Stimulated activated CD4-positive, alpha-beta T cell treated with anti-CD3 and anti-CD28 coated beads, Interleukin-4, amount 100 ng/mL, for 48 hours (primary cell): ENCODE measurements around the gene KRTAP4-1.
"Not testable (repeated sequence)": the region's sequence is repeated elsewhere in the genome, so short reads cannot be mapped to it uniquely, and the experiment has no call there.

Source experiments
- DNase-seq, 2 donors: peaks; one replicate each; pipeline ENCODE4 v3.0.0-alpha.2; 2020; ENCODE audit warnings: low read depth in 2 of 2

Gene KRTAP4-1

DNA sequence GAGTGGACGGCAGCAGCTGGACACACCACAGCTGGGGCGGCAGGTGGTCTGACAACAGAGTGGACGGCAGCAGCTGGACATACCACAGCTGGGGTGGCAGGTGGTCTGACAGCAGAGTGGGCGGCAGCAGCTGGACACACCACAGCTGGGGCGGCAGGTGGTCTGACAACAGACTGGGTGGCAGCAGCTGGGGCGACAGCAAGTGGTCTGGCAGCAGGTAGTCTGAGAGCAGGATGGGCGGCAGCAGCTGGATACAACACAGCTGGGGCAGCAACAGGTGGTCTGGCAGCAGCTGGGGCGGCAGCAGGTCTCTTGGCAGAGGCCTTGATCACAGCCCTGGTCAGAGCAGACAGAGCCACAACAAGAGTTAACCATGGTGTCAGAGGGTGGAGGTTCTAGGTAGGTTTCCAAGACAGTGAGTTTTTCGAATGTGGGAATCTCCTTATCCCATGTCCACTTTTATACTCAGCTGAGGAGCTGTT, at the start of gene KRTAP4-1:
Gene KRTAP4-1, minus strand, starts transcription at position 432 of the 482 bp plus-strand sequence. Its CDS starts 57 bp downstream, at position 375.
- DNase-seq: no peak

GRCh38 chr17:41232399-41233105, 47.8 kb upstream of the KRTAP4-1 start, which contains the start of gene KRTAP9-3:
KRTAP9-3 (plus strand) TSS chr17:41232449; CDS start chr17:41232502, 53 bp downstream.
- not testable (repeated sequence) for DNase-seq

DNA sequence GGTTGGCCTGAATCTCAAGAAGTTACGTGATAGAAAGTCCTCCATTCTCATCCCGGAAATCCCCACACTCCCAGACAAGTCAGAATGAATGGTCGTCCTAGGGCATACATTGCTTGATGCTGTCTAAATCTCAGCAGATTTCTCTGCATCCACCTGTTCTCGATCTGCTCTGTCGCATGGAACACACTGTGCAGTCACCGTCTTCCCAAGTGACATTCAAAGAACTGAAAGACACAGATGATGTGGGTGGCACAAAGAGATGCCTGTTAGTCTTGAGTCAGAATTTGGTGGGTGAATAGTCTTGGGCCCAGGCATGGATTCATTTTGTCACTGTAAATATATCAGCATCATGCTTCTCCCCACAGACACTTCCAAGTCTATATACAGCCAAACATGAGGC, 47.0 kb upstream of the KRTAP4-1 start:
- DNase-seq: no peak

- DNase-seq: no peak
These were observed 45.4 kb upstream of the KRTAP4-1 start for GRCh38 chr17:41230094-41230493.

DNA sequence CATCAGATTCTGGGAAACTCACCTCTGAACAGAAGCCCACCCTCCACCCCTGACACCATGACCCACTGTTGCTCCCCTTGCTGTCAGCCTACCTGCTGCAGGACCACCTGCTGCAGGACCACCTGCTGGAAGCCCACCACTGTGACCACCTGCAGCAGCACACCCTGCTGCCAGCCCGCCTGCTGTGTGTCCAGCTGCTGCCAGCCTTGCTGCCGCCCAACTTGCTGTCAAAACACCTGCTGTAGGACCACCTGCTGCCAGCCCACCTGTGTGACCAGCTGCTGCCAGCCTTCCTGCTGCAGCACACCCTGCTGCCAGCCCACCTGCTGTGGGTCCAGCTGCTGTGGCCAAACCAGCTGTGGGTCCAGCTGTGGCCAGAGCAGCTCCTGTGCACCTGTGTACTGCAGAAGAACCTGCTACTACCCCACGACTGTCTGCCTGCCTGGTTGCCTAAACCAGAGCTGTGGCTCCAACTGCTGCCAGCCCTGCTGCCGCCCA, 41.9 kb upstream of the KRTAP4-1 start, which contains the start of gene KRTAP9-2:
Gene KRTAP9-2, plus strand, starts transcription at position 51 of the 498 bp plus-strand sequence. Its CDS starts 7 bp downstream, at position 58.
- not testable (repeated sequence) for DNase-seq

GRCh38 chr17:41226051-41226450, 41.3 kb upstream of the KRTAP4-1 start:
- no peak for DNase-seq

- DNase-seq: no peak
These were observed 39.1 kb upstream of the KRTAP4-1 start for GRCh38 chr17:41223821-41224220.

DNA sequence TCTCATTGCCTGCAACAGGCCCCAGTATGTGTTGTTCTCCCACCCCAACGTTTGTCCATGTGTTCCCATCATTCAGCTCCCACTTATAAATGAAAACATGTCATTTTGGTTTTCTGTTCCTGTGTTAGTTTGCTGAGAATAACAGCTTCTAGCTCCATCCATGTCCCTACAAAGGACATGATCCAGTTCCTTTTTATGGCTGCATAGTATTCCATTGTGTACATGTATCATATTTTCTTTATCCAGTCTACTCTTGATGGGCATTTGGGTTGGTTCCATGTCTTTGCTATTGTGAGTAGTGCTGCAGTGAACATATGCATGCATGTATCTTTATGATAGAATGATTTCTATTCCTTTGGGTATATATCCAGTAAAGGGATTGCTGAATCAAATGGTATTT, 31.0 kb upstream of the KRTAP4-1 start:
- DNase-seq: no peak

DNA sequence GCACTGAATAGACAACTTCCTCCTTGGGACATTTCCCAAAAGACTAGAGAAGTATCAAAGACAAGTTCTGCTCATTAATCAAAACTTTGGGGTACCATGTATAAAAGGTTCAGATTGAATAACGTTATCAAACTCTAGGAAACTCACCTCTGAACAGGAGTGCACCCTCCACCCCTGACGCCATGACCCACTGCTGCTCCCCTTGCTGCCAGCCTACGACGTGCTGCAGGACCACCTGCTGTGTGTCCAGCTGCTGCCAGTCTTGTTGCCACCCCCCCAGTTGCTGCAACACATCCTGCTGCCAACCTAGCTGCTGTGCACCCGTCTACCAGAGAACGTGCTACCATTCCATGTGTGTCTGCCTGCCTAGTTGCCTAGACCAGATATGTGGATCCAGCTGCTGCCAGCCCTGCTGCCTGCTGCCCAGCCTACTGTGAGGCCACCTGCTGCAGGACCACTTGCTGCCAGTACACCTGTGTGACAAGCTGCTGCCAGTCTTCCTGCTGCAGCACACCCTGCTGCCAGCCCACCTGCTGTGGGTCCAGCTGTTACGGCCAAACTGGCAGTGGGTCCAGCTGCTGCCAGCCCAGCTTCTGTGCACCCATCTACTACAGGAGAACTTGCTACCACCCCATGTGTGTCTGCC, 27.9 kb upstream of the KRTAP4-1 start:
- DNase-seq: no peak

GRCh38 chr17:41211845-41212466, 27.2 kb upstream of the KRTAP4-1 start:
- no peak for DNase-seq

DNA sequence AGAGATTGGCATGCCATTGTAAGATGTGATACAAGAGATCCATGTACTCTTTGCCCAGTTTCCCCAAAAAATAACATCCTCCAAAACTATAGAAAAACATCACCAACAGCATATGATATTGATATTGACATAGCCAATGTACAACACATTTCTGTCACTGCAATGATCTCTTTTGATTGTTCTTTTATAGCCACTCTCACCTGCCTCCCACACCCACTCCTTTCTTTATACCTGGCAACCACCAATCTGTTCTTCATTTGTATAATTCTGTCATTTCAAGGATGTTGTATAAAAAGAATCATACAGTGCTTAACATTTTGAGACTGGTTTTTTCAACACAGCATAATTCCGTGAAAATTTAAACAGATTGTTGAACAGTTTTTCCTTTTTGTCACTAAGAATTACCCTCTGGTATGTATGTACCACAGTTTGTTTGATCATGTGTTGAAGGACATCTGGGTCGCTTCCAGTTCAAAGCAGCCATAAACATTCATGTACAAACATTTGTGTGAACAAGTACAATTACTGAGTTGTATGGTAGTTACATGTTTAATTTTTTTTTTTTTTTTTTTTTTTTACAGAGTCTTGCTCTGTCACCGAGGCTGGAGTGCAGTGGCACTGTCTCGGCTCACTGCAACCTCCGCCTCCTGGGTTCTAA, 14.8 kb upstream of the KRTAP4-1 start:
- no peak for DNase-seq

GRCh38 chr17:41196068-41196467, 11.4 kb upstream of the KRTAP4-1 start:
- DNase-seq: no peak

- no peak for DNase-seq
These were observed 5.6 kb upstream of the KRTAP4-1 start for GRCh38 chr17:41190328-41190727.

GRCh38 chr17:41189837-41190318, 5.2 kb upstream of the KRTAP4-1 start, which contains the start of gene KRTAP9-1:
KRTAP9-1 (plus strand) TSS chr17:41189887; CDS start chr17:41189887, 0 bp downstream.
- not testable (repeated sequence) for DNase-seq

GRCh38 chr17:41186872-41187271, 2.2 kb upstream of the KRTAP4-1 start:
- no peak for DNase-seq

GRCh38 chr17:41185001-41185400, 290 bp upstream of the KRTAP4-1 start:
- no peak for DNase-seq

GRCh38 chr17:41178843-41179616, 5.7 kb downstream of the KRTAP4-1 start:
- DNase-seq: no peak

DNA sequence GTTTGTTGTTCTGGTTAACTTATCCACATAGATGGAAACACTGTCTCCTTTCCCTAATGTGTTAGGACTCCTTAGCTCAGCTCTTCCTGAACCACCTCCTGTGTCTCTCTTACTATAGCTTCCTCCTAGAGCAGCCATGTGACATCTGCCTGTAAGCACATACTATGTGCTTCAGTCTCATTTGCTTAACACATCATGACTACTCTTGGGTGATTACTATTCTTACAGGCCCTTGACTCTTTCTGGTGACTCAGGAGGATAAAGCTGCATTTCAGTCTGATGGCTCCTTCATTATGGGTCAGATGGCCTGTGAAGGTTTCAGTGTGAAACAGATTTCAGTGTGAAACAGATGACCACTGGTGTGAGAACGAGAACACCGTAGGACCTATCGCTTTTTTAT, 6.4 kb downstream of the KRTAP4-1 start:
- DNase-seq: no peak

DNA sequence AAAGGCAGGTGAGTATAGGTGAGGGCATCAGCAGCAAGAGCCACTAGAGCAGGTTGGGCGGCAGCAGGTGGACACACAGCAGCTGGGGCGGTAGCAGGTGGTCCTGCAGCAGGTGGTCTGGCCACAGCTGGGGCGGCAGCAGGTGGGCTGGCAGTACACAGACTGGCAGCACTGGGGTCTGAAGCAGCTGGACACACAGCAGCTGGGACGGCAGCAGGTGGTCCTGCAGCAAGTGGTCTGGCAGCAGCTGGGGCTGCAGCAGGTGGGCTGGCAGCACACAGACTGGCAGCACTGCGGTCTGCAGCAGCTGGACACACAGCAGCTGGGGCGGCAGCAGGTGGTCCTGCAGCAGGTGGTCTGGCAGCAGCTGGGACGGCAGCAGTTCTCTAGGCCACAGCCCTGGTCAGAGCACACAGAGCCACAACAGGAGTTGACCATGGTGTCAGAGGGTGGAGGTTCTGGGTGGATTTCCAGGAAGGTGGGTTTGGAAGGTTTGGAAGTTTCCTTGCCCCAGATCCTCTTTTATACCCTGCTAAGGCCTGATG, 6.9 kb downstream of the KRTAP4-1 start, which contains the start of gene KRTAP4-2:
Gene KRTAP4-2, minus strand, starts transcription at position 495 of the 545 bp plus-strand sequence. Its CDS starts 57 bp downstream, at position 438.
- DNase-seq: no peak

- no peak for DNase-seq
These were observed 7.8 kb downstream of the KRTAP4-1 start for GRCh38 chr17:41176744-41177387.
